Hepatocyte (in vitro differentiated cells): ENCODE measurements around the gene SERPINA10. TPM values are rescaled to one million over a fixed set of nuclear protein-coding genes. Genes with fewer than 3 reads are reported as not detected.

Experiments used
- DNase-seq: peaks from one replicate; pipeline ENCODE4 v3.0.0-alpha.2; 2016; ENCODE audit warnings: low spot score
- H2AFZ ChIP-seq: fragments of 200-600 bp; sonication (generic); 2 replicates; pipeline ENCODE4 v1.6.0; 2016; ENCODE audit warnings: antibody characterized with exemption, mild to moderate bottlenecking
- H3K27ac ChIP-seq: fragments of 200-600 bp; sonication (generic); 2 replicates; pipeline ENCODE4 v1.5.1; 2016; ENCODE audit warnings: mild to moderate bottlenecking
- H3K27me3 ChIP-seq: fragments of 200-600 bp; sonication (generic); 2 replicates; pipeline ENCODE4 v1.6.1; 2016
- H3K36me3 ChIP-seq: fragments of 200-600 bp; sonication (generic); replicated peaks from 2 replicates; pipeline ENCODE4 v1.5.1; 2016; ENCODE audit warnings: low read depth; ENCODE audit not compliant: insufficient read depth
- H3K4me1 ChIP-seq: fragments of 200-600 bp; sonication (generic); 2 replicates; pipeline ENCODE4 v1.5.1; 2016; ENCODE audit warnings: mild to moderate bottlenecking, moderate library complexity; ENCODE audit not compliant: insufficient read depth
- H3K4me2 ChIP-seq: fragments of 200-600 bp; sonication (generic); 2 replicates; pipeline ENCODE4 v1.6.0; 2016
- H3K4me3 ChIP-seq: fragments of 200-600 bp; sonication (generic); 2 replicates; pipeline ENCODE4 v1.5.1; 2016; ENCODE audit warnings: mild to moderate bottlenecking
- H3K79me2 ChIP-seq: fragments of 200-600 bp; sonication (generic); 2 replicates; pipeline ENCODE4 v1.6.0; 2017; ENCODE audit warnings: mild to moderate bottlenecking
- H3K9me2 ChIP-seq: fragments of 200-600 bp; sonication (generic); replicated peaks from 2 replicates; pipeline ENCODE4 v1.6.0; 2017; ENCODE audit warnings: mild to moderate bottlenecking; ENCODE audit not compliant: insufficient read depth
- H3K9me3 ChIP-seq: fragments of 200-600 bp; sonication (generic); 2 replicates; pipeline ENCODE4 v1.5.1; 2016; ENCODE audit warnings: low read depth, mild to moderate bottlenecking
- H4K20me1 ChIP-seq: fragments of 200-600 bp; sonication (generic); 2 replicates; pipeline ENCODE4 v1.6.0; 2016; ENCODE audit warnings: mild to moderate bottlenecking; ENCODE audit not compliant: insufficient read depth, poor library complexity, severe bottlenecking
- CTCF ChIP-seq: fragments of 200-600 bp; sonication (generic); IDR thresholded peaks from 2 replicates; pipeline ENCODE4 v1.5.1; 2016; ENCODE audit warnings: antibody characterized with exemption, mild to moderate bottlenecking; ENCODE audit not compliant: poor library complexity
- EZH2 ChIP-seq: fragments of 200-600 bp; sonication (generic); IDR thresholded peaks from 2 replicates; pipeline ENCODE4 v1.6.1; 2016; ENCODE audit warnings: antibody characterized with exemption, mild to moderate bottlenecking, borderline replicate concordance
- EZH2phosphoT487 ChIP-seq: fragments of 200-600 bp; sonication (generic); IDR thresholded peaks from one replicate; pipeline ENCODE4 v1.6.1; 2018; ENCODE audit warnings: antibody characterized with exemption, mild to moderate bottlenecking, low read depth, moderate library complexity; ENCODE audit not compliant: unreplicated experiment, severe bottlenecking
- WGBS: methylation state at CpG from one replicate; pipeline ENCODE4 v1.1.6; 2016; ENCODE audit warnings: low lambda C conversion rate; ENCODE audit errors: missing lambda C conversion rate; 5-methylcytosine and 5-hydroxymethylcytosine counted together
- polyA plus RNA-seq: library from polyadenylated mRNA; unstranded; fragments of >200 nt; fragmentation: Nextera tagmentation; extraction: Ambion mirVana; gene quantifications from 2 replicates; pipeline ENCODE4 v1.2.1, GENCODE V29; 2016
- total RNA-seq: library from RNA; depleted of rRNA; stranded (reverse); fragments of >200 nt; gene quantifications from 2 replicates; pipeline ENCODE4 v1.2.3, GENCODE V29; 2014

The SERPINA10 gene
- total and polyA plus RNA-seq, 2 experiments from 2014 or later: 10.5 to 23.0 TPM

- Histone ChIP-seq H3K27ac (no peak overlapping the region), H3K4me2 (no peak overlapping the region), H3K4me1 (no peaks in the 10 kb centered on the region), H3K27me3 (no peaks in the 10 kb centered on the region), H3K4me3 (no peak overlapping the region), H3K9me2 (no peaks in the 10 kb centered on the region), H3K79me2 (no peaks in the 10 kb centered on the region), H3K9me3 (no peaks in the 10 kb centered on the region), H3K36me3 (no peaks in the 10 kb centered on the region), H2AFZ (no peak overlapping the region), H4K20me1 (no peaks in the 10 kb centered on the region)
- peak; percentile 38 for DNase-seq
- WGBS: 47% methylated on average over 5 of the region's 5 CpGs
- peak; percentile 36 for TF ChIP-seq CTCF
- TF ChIP-seq EZH2phosphoT487: no peak
- no peak for TF ChIP-seq EZH2
Observed at GRCh38 chr14:94307410-94307992, 14.4 kb upstream of the SERPINA10 start.

GRCh38 chr14:94306047-94306978, 13.2 kb upstream of the SERPINA10 start:
- Histone ChIP-seq H3K79me2 (no peaks in the 10 kb centered on the region), H4K20me1 (no peaks in the 10 kb centered on the region), H2AFZ (no peak overlapping the region), H3K4me2 (no peak overlapping the region), H3K36me3 (no peaks in the 10 kb centered on the region), H3K4me1 (no peaks in the 10 kb centered on the region), H3K27me3 (no peaks in the 10 kb centered on the region), H3K4me3 (no peak overlapping the region), H3K9me3 (no peaks in the 10 kb centered on the region), H3K9me2 (no peaks in the 10 kb centered on the region), H3K27ac (peak overlapping the region; percentile 12)
- TF ChIP-seq EZH2 (no peak), EZH2phosphoT487 (no peak), CTCF (no peak)
- DNase-seq: no peak
- 79% methylated on average over 12 of the region's 12 CpGs for WGBS

GRCh38 chr14:94305620-94306019, 12.6 kb upstream of the SERPINA10 start:
- no peaks in the 10 kb centered on the region for H3K27me3 ChIP-seq
- H3K4me2 ChIP-seq: no peak overlapping the region
- no peaks in the 10 kb centered on the region for H4K20me1 ChIP-seq
- no peaks in the 10 kb centered on the region for H3K4me1 ChIP-seq
- no peaks in the 10 kb centered on the region for H3K9me3 ChIP-seq
- 82% methylated on average over 2 of the region's 2 CpGs for WGBS
- no peak overlapping the region for H2AFZ ChIP-seq
- H3K4me3 ChIP-seq: no peak overlapping the region
- no peaks in the 10 kb centered on the region for H3K9me2 ChIP-seq
- H3K27ac ChIP-seq: no peak overlapping the region
- no peaks in the 10 kb centered on the region for H3K36me3 ChIP-seq
- no peak for TF ChIP-seq EZH2phosphoT487
- TF ChIP-seq CTCF: no peak
- no peak for TF ChIP-seq EZH2
- no peaks in the 10 kb centered on the region for H3K79me2 ChIP-seq
- no peak for DNase-seq
